NCI-H2196 (cell line): ENCODE measurements around the gene ARMC7.
"Not testable (repeated sequence)": the region's sequence is repeated elsewhere in the genome, so short reads cannot be mapped to it uniquely, and the experiment has no call there.

Experiments
- DNase-seq: peaks from one replicate; lab custom pipeline; 2025; ENCODE audit not compliant: unreplicated experiment; lab: John Stamatoyannopoulos, UW

The ARMC7 gene

DNA sequence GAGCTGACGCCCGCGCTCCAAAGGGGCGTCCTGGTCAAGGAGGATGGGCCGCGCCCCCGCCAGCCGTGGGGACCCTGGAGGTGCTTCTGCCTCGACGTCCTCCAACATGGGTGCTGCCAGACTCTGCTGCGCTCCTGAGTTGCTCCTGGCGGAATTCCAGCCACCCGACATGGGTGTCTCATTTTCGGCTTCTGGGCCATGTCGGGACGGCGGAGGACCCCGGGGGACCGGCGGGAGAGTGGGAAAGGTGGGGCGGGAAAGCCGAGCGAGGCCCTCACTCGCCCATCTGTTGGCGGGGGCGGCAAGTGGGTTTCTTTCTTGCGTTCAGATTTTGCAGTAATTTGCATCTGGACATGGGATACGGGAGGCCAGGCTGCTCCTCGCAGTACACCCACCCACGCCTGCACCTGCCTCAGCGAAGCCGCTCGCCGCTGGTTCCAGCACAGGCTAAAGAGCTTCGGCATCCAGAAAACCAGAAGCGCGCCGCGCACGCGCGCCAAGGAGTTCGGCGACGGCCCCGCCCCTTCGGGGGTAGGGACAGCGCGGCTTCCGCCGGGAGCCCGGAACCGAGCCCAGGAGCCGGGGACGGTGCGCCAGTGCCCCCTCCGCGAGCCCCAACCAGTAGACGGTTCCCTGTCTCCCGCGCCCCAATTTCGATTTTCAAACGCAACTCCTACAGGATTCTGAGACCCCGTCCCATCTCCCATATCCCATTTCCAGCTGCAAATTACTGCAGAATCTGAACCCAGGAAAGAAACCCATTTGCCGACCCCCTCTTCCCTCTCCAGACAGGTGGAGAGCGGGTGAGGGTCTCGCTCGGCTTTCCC is at the start of gene ARMC7:
TSS of gene ARMC7 (plus strand) at position 563 of the 827 bp plus-strand sequence. CDS start 320 bp downstream, outside the sequence.
- DNase-seq: peak; percentile 93

DNA sequence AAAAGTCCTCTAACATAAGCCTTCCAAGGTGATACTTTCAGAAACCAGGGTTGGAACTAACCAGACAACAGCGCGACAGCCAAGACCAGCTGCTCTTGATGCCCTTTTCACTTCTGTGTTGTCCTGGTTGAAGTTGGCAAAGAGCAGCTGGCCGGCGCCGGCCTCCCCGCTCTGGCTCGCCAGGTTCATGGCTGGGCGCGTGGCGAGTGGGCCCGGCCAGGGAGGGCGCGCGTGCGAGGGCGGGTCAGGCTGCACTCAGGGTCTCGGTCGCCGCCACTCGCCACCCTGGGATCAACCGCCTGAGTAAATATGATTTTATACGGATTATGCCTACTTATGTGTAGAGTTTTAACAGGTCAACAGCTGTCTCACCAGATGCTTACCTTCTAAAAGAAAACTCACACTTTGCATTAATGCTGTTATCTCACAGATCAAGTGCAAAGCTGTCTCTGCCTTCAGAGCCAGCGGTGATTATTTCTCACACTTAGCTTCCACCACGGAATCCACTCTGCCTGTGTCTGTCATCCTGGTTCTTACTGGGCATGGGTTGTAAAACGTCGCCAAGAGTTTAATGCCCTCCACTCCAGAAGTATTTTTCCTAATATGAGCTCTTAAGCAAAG is 49.2 kb upstream of the ARMC7 start:
- DNase-seq: no peak

- DNase-seq: no peak
Measured at GRCh38 chr17:75061055-75061438, 48.7 kb upstream of the ARMC7 start.

- no peak for DNase-seq
Measured at GRCh38 chr17:75061618-75062017, 48.2 kb upstream of the ARMC7 start.

GRCh38 chr17:75063201-75063600 is 46.6 kb upstream of the ARMC7 start:
- no peak for DNase-seq

DNA sequence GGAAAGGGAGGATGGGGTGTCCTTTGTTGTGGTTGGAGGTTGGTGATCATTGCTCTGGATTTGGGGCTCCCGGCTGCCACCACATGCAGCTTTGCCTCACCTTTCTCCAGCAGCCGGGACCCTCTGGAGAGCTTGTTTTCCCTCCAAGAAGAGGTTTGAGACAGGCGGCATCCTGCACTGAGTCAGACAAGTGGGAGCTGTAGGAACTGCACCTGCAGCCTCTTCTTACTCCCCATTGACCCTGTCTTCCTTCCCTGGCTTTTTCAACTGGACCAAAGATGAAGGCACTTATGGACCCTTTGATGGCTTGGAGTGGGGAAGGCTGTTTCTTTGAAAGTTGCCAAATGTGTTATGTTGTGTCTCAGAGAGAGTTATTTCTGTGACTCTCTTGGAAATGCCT is 46.1 kb upstream of the ARMC7 start:
- no peak for DNase-seq

- DNase-seq: no peak
Measured at GRCh38 chr17:75064040-75064439, 45.7 kb upstream of the ARMC7 start.

- DNase-seq: no peak
Measured at GRCh38 chr17:75064460-75064859, 45.3 kb upstream of the ARMC7 start.

DNA sequence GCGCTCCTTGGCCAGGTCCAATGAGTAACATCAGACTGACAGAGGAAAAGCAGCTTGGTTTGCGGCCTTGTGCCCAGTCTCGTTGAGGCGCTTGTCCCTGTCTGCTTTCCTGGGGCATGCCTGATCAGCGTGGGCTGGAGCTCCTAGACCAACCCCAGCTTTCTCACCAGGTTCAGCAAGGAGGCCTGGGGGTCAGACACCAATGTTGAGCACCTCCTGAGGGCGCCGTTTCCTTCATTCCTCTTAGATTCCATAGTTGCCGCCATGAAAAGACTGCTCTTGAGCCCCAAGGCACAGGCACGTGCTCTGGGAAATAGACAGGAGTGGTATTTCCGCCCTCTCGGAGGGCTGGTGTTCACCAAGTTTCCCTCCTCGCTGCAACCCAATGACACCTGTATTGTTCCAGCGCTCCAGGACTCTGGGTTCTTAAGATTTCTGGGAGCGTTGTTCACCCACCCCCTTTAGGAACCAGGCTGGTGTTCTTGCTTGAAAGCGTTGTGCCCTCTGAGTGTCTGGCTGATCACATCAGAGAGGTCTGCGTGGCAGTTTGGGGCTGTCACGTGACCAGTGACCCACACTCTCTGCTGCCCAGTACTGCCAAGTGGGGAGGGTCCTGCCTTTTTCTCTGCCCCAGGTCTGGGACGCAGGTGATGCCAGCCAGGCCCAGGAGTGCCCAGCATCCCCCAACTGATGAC is 44.8 kb upstream of the ARMC7 start:
- no peak for DNase-seq

DNA sequence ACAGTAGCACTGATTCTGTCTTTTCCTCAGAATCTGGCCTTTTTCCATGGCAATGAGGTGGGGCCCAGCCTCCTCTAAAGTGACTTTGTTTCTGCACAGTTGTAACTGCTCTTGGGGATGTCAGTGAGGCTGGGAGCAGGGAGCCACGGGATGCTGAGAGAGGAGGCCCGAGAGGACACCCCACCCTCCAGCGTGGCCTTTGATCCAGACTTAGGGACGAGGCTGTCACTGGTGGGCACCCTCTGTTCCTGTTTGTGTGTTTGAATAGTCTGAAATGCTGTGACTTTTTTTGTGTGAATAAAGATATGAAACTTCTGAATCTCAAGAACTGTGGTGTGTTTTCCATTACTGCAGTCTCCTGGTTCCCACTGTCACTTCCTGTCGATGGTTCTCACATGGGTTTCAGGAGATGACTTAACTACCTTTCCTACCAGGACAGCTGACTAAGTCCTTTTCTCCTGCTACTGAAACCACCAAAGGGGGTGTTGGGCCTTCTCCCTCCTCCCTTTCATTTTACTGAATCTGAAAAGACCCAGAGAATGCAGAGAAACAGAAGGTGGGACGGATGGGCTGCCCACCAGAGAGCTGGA is 44.1 kb upstream of the ARMC7 start:
- no peak for DNase-seq

- DNase-seq: no peak
Measured at GRCh38 chr17:75067856-75068255, 41.9 kb upstream of the ARMC7 start.

GRCh38 chr17:75068750-75069149 is 41.0 kb upstream of the ARMC7 start:
- DNase-seq: no peak

- DNase-seq: peak; percentile 41
Measured at GRCh38 chr17:75069783-75070182, 40.0 kb upstream of the ARMC7 start.

- DNase-seq: not testable (repeated sequence)
Measured at GRCh38 chr17:75071478-75072271, 38.1 kb upstream of the ARMC7 start.

- DNase-seq: not testable (repeated sequence)
Measured at GRCh38 chr17:75072909-75073308, 36.9 kb upstream of the ARMC7 start.

DNA sequence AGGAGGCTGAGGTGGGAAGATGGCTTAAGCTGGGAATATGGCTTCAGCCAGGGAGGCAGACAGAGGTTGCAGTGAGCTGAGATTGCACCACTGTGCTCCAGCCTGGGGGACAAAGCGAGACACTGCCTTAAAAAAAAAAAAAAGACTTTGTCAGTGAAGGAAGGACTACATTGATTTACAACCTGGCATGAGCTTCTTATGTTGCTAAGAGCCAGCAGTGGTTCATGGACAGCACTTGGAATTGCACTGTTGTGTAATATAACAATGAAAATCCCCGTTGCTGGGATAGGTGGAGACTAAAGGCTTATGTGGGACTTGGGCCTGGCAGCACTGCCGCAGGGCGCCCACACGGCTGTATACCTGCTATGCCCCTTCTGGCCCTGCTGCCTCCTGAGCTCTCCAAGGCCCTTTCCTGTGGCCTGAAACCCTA is 36.1 kb upstream of the ARMC7 start:
- no peak for DNase-seq

DNA sequence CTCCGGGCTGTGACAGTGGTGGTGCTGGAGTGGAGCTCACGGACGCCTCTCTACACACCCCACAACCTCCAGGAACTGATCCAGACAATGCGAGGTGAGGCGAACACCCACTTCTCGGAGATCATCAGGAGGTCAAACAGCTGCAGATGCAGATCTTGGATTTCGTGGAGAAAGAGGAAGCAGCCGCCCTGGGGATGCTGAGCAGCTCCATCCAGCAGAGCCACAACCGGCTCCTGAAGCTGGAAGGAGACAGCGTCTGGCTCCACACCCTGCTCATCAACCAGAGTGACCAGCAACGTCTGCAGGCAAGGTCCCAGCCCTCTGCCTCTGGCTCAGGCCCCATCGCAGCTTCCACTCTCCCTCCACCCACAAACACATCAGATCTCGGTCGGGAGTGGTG is 35.2 kb upstream of the ARMC7 start:
- no peak for DNase-seq

DNA sequence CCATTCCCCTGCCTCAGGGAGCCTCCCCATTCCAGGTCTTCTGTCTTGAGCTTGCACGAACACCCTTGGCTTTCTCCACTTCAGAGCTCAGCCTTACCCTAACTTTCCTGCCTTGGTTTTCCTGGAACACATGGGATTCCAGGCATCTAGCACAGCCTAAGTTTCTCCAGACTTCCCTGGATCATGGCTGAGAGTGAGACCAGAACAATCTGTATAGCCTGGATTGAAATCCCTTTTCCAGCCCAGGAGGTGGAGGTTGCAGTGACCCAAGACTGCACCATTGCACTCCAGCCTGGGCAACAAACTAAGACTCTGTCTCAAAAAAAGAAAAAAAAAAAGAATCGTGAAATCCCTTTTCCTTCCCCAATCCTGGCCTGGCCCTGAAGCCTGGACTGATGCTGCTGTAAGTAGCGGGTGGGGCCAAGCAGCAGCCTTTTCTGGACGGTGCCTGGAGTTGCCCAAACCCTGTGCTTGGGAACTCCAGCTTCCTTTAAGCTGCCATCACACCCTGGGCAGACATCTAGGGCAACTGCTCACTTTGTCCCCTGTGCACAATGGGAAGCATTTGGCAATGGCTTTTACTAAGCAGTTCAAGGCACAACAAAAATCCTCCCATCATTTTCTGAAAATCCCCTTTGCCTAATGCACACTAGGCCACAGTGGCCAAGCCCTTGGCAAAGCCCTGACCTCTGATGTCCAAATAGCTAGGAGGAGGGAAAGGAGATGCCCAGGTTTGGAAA is 34.0 kb upstream of the ARMC7 start:
- DNase-seq: no peak

- DNase-seq: no peak
Measured at GRCh38 chr17:75077072-75077495, 32.7 kb upstream of the ARMC7 start.
